Panc1 (cell line): ENCODE results near the gene IL18RAP. TPM values are rescaled to one million over a fixed set of nuclear protein-coding genes. Genes with fewer than 3 reads are reported as not detected.

Experiments used
- ATAC-seq: fragments of 200-7000 bp; cut with Tn5 transposase; 2 replicates; pipeline ENCODE4 v1.9.1; 2020; ENCODE audit warnings: mild to moderate bottlenecking, moderate library complexity
- BruUV-seq: library from RNA; stranded (reverse); fragments of 400-500 nt; replicated peaks from 2 replicates; lab custom pipeline; 2021; lab: Mats Ljungman, UMichigan
- CTCF ChIA-PET: fragments of 300-600 bp; sonication (Branson Sonifier 250); formaldehyde crosslinking; loops from one replicate; lab custom pipeline; 2022; ENCODE audit warnings: antibody characterized with exemption; lab: Charles Lee
- POLR2A ChIA-PET: fragments of 300-600 bp; sonication (Branson Sonifier 250); formaldehyde crosslinking; loops from one replicate; lab custom pipeline; 2022; ENCODE audit warnings: antibody characterized with exemption; lab: Charles Lee
- DNase-seq: peaks from one replicate; pipeline ENCODE4 v3.0.0-alpha.2; 2010; ENCODE audit warnings: low read depth, low spot score
- H3K27ac ChIP-seq: 2 replicates; pipeline ENCODE4 v1.5.1; 2011; ENCODE audit warnings: mild to moderate bottlenecking, low read length, inconsistent platforms
- H3K27me3 ChIP-seq: fragments of 200-500 bp; sonication (Bioruptor generic); 2 replicates; pipeline ENCODE4 v1.6.0; 2014; ENCODE audit warnings: low read length, inconsistent platforms; ENCODE audit not compliant: control insufficient read depth, insufficient read depth
- H3K36me3 ChIP-seq: fragments of 200-500 bp; sonication (Bioruptor generic); 2 replicates; pipeline ENCODE4 v1.5.1; 2014; ENCODE audit warnings: inconsistent platforms, mild to moderate bottlenecking, low read length, moderate library complexity; ENCODE audit not compliant: control insufficient read depth, insufficient read depth
- H3K4me1 ChIP-seq: 2 replicates; pipeline ENCODE4 v1.5.1; 2011; ENCODE audit warnings: inconsistent platforms, mild to moderate bottlenecking, low read length, moderate library complexity; ENCODE audit not compliant: control insufficient read depth, insufficient read depth
- H3K4me3 ChIP-seq, 2 experiments: 2 replicates each; pipeline ENCODE4 v1.5.1; 2011 to 2012; ENCODE audit warnings: low read depth in 2 of 2, low read length in 2 of 2, mild to moderate bottlenecking in 2 of 2, inconsistent platforms in 1 of 2, moderate library complexity in 1 of 2
- H3K9me3 ChIP-seq: fragments of 200-500 bp; sonication (Bioruptor generic); 2 replicates; pipeline ENCODE4 v1.5.1; 2014; ENCODE audit warnings: low read depth, mild to moderate bottlenecking, inconsistent platforms, low read length, moderate library complexity; ENCODE audit not compliant: control insufficient read depth, insufficient read depth
- REST ChIP-seq, 2 experiments: IDR thresholded peaks; 2 replicates each; pipeline ENCODE4 v1.6.1; 2011 to 2012; ENCODE audit warnings: low read depth in 2 of 2, control low read depth in 1 of 2, low read length in 1 of 2, mild to moderate bottlenecking in 1 of 2, moderate library complexity in 1 of 2; ENCODE audit not compliant: insufficient read depth in 1 of 2
- SIN3A ChIP-seq: IDR thresholded peaks from 2 replicates; pipeline ENCODE4 v1.6.1; 2012; ENCODE audit warnings: low read depth, mild to moderate bottlenecking, low read length, moderate library complexity, borderline replicate concordance; ENCODE audit not compliant: insufficient read depth
- TCF7L2 ChIP-seq: IDR thresholded peaks from 2 replicates; pipeline ENCODE4 v1.6.1; 2011; ENCODE audit warnings: mild to moderate bottlenecking, low read depth, low read length, inconsistent platforms
- in situ Hi-C: cut with HindIII; loops from 2 replicates; pipeline ENCODE4 v1.10.0; 2016; ENCODE audit warnings: low sequenced_read_pairs, low pct_unique_long_range_greater_than_20kb
- intact Hi-C: fragments of 100-400 bp; cut with micrococcal nuclease; formaldehyde crosslinking; loops from one replicate; pipeline ENCODE4 v1.10.0; 2022; ENCODE audit not compliant: unreplicated experiment
- total RNA-seq: library from RNA; stranded (reverse); gene quantifications from one replicate; pipeline ENCODE4 v1.2.1, GENCODE V29; 2021; ENCODE audit not compliant: unreplicated experiment

The IL18RAP gene
- total RNA-seq, 1 experiment from 2014 or later: not detected

GRCh38 chr2:102438111-102438510 is 15.2 kb downstream of the IL18RAP start:
- DNase-seq (no peak), ATAC-seq (no peak)
- in situ Hi-C loops (no loop called here), intact Hi-C loops (no loop called here)
- BruUV-seq: no TSS peak
- POLR2A ChIA-PET: no interaction called here
- TF ChIP-seq SIN3A (no peak), REST (IDR thresholded peaks at IDR 0.05; ENCODE audit: insufficient read depth in 1 of 2, low read depth in 2 of 2, low read length in 1 of 2) (no peak), TCF7L2 (no peak)
- Histone ChIP-seq H3K27ac (no peak overlapping the region), H3K4me3 (no peak overlapping the region), H3K9me3 (no peaks in the 10 kb centered on the region), H3K36me3 (no peaks in the 10 kb centered on the region), H3K27me3 (peaks cover 3% of the 10 kb centered on the region), H3K4me1 (no peaks in the 10 kb centered on the region)
- CTCF ChIA-PET: no interaction called here

DNA sequence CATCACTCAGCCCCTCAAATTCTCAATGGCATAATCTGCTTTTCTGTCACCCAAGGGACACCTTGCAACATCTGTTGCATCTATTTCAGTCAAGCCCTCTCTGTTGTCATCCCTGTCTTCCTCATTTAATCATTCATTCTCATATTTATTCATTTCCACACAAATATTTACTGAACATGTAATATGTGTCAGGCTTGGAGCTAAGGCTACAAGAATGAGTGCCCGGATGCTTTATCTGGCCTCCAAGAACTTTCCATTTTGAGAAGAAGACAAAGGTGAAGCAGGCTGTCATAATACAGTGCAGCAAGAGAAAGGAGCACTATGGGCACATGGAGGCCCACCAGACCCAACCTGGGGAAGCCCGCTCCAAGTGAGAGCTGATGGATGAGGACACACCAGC is 15.6 kb downstream of the IL18RAP start:
- in situ Hi-C loops (no loop called here), intact Hi-C loops (no loop called here)
- H3K36me3 ChIP-seq: no peaks in the 10 kb centered on the region
- peaks cover 3% of the 10 kb centered on the region for H3K27me3 ChIP-seq
- no peak for DNase-seq
- H3K4me1 ChIP-seq: no peaks in the 10 kb centered on the region
- no peak overlapping the region for H3K27ac ChIP-seq
- ChIA-PET POLR2A (no interaction called here), CTCF (no interaction called here)
- ATAC-seq: no peak
- H3K9me3 ChIP-seq: no peaks in the 10 kb centered on the region
- no peak for TF ChIP-seq REST (IDR thresholded peaks at IDR 0.05; ENCODE audit: insufficient read depth in 1 of 2, low read depth in 2 of 2, low read length in 1 of 2)
- H3K4me3 ChIP-seq: no peak overlapping the region
- BruUV-seq: no TSS peak

- intact Hi-C loops: no loop called here
- H3K36me3 ChIP-seq: no peaks in the 10 kb centered on the region
- POLR2A ChIA-PET: no interaction called here
- H3K4me3 ChIP-seq: no peak overlapping the region
- no peak overlapping the region for H3K27ac ChIP-seq
- BruUV-seq: no TSS peak
- TF ChIP-seq TCF7L2: no peak
- DNase-seq (no peak), ATAC-seq (no peak)
- no peaks in the 10 kb centered on the region for H3K9me3 ChIP-seq
- H3K27me3 ChIP-seq: peaks cover 3% of the 10 kb centered on the region
- in situ Hi-C loops: no loop called here
- H3K4me1 ChIP-seq: no peaks in the 10 kb centered on the region
- CTCF ChIA-PET: no interaction called here
Measured at GRCh38 chr2:102439065-102439695, 16.2 kb downstream of the IL18RAP start.
